ENCODE data around the gene PEX26.
"Not testable (repeated sequence)": the region's sequence is repeated elsewhere in the genome, so short reads cannot be mapped to it uniquely, and the experiment has no call there.

Gene PEX26

DNA sequence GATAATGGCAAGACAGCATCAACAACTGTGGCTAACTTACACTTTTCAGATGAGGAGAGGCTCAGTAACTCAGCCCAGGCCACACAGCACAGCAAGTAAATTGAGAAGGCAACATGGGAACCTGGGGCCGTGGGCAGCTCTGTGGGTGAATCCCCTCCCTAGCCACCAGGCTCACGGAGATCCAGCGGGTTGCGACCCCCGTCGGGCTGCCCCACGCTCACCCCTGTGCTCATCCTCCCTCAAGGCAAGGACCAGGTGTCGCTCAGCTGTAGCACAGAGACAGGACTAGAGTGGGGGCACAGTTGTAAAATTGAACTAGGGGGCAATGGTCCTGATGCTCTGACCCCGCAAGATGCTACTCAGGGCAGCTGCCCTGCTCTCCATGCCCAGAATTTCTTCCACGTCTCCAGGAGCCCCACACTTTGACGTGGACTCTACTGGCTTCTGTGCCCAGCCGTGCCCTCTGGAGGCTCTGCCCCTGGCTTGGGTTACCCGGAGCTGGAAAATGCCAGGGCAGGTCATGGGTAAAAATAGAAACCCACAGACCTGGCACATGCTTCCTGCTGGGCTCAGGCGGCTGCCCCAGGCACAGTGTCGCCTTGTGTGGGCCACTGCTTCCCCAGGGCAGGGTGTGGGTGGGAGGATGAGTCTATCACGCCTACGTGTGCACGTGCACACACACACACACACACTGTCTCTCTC, 41.8 kb downstream of the PEX26 start:
- DNase-seq (ENCODE audit: low read depth): no peak

- no peak for DNase-seq (ENCODE audit: low read depth)
Observed at GRCh38 chr22:18120857-18121256, 43.1 kb downstream of the PEX26 start.

DNA sequence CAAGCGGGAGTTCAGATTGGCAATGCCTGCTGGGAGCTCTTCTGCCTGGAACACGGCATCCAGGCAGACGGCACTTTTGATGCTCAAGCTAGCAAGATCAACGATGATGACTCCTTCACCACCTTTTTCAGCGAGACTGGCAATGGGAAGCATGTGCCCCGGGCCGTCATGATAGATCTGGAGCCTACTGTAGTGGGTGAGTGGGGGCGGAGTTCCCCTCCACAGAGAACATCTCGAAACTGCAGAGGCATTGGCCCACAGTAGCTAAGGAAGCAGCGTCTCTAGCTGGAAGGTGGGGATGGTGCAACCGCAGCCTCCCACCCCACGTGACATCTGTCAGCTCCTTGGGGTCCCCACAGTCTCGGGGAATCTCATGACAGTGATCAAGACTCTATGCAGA, 43.7 kb downstream of the PEX26 start:
- DNase-seq (ENCODE audit: low read depth): no peak

GRCh38 chr22:18121954-18122554, 44.3 kb downstream of the PEX26 start:
- DNase-seq (ENCODE audit: low read depth): no peak

DNA sequence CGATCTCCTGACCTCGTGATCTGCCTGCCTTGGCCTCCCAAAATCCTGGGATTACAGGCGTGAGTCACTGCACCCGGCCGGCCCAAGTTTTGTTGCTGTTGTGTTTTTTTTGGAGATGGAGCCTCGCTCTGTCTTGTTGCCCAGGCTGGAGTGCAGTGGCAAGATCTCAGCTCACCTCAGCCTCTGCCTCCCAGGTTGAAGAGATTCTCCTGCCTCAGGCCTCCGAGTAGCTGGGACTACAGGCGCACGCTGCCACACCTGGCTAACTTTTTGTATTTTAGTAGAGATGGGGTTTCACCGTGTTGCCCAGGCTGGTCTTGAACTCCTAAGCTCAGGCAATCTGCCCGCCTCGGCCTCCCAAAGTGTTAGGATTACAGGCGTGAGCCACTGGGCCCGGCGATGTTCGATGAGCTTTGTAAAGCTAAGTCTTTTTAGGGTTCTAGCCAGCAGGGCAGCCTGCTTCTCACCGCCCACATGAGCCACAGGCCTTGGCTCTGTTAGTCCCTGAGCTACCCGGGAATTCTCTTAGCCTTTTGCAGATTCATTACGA, 45.8 kb downstream of the PEX26 start:
- not testable (repeated sequence) for DNase-seq (ENCODE audit: low read depth)

- DNase-seq (ENCODE audit: low read depth): no peak
Observed at GRCh38 chr22:18126606-18127005, 48.8 kb downstream of the PEX26 start.

GRCh38 chr22:18130018-18130417, 52.2 kb downstream of the PEX26 start:
- no peak for DNase-seq (ENCODE audit: low read depth)

GRCh38 chr22:18130699-18131429, 53.1 kb downstream of the PEX26 start:
- no peak for DNase-seq (ENCODE audit: low read depth)

DNA sequence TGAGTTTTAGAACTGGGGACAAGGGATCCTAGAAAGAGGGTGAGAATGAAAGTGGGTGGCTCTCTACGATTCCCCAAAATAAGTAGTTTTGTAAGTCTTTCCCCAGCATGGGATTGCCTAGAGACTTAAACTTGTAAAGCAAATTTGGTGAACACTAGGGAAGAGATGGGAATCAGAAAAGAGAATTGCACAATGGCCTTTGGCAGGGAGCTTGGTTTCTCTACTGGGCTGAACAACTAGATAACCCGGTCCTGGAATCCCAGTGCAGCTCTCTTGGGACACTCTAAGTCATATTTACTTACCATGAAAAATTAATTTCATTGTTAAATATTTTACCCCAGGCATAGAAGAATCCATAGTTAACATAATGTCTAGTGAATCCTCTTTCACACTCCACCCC, 55.7 kb downstream of the PEX26 start:
- DNase-seq (ENCODE audit: low read depth): no peak

GRCh38 chr22:18136563-18137320, 59.0 kb downstream of the PEX26 start:
- DNase-seq (ENCODE audit: low read depth): no peak

DNA sequence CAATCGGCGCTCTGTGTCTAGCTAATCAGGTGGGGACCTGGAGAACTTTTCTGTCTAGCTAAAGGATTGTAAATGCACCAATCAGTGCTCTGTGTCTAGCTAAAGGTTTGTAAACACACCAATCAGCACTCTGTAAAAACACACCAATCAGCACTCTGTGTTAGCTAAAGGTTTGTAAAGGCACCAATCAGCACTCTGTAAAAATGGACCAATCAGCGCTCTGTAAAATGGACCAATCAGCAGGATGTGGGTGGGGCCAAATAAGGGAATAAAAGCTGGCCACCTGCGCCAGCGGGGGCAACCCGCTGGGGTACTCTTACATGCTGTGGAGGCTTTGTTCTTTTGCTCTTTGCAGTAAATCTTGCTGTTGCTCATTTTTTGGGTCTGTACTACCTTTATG, 63.2 kb downstream of the PEX26 start:
- not testable (repeated sequence) for DNase-seq (ENCODE audit: low read depth)

DNA sequence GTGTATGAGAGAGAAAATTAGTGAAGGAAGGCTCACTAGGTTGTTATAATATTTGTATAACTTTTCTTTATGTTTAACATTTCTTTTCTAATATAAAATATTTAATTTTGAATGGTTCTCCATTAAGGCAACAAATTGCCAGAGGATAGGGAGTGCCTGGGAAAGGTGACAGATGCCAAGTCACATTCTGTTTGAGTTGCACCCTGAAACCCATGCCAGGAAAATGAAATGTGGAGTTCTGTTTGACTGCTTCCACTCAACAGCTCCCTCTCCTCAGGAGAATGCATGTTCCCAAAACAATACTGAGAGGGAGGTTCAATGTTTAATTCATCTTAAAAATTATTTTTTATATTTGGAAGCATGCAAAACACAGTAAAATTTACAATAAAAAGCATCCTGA, 66.3 kb downstream of the PEX26 start:
- DNase-seq (ENCODE audit: low read depth): no peak

- DNase-seq (ENCODE audit: low read depth): no peak
Observed at GRCh38 chr22:18145676-18146388, 68.0 kb downstream of the PEX26 start.

GRCh38 chr22:18146389-18146753, 68.6 kb downstream of the PEX26 start:
- DNase-seq (ENCODE audit: low read depth): no peak

DNA sequence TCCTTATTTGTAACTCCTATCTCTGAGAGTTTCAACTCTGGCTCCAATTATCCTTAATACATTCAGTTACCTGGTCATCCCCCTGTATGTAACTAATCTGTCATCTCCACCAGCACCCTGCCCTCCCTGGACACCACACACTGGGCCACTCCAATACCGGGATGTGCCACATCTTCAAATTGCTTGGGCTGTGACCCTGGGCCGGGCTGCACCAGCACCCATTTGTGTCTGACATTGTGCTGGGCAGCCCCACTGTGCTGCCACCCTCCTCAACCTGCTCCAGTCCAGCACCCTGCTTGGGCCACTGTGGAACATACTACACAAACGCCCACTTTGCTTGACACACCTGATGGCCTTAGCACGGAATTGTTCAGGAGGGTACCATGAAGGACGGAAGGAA, 70.0 kb downstream of the PEX26 start:
- DNase-seq (ENCODE audit: low read depth): no peak

DNA sequence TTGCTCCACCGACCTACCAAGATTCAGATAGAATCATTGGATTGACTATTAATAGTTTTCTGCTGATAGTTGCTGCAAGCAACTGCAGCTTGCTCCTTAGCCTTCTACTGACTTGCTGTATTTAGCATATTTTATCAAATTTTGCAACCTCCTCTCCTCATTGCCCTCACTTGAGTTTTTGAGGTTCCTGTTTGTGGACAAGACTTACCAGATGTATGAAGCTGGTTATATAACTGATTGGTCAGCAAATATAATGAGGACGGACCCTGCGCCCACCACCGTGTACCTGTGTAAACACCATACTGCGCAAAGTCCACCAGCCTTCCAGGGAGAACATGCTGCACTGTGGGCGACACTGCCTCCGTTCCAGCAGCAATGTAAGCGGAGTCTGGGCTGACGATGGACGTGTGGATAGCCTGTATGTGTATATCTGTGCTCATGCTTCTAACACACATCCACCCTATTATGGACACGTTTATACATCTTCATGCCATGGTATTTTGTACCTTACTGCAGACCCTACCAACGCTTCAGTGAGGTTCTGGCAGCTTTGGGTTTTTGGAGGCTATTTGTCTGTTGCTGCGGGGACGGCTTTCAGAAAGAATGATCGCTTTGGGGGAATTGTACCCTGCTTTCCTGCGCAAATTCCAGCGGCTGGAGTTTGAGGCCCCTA, 70.6 kb downstream of the PEX26 start:
- DNase-seq (ENCODE audit: low read depth): no peak

DNA sequence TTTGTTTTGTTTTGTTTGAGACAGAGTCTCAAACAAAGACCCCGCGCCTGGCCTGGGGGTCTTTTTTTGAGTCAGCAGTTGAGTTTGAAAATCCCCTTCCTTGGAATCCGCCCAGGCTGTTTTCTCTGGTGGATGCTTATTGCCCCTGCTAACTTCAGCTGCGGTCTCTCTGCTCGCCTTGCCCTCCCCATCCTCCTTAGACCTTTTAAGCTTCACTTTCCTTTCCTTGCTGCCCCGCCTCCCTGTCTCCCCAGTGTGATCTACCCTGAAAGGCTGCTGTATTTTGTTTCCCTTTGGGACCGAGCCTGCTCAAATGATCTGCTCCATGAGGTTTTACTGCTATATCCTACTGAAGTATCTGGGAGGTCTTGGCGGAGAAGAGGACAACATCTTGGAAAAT, 74.7 kb downstream of the PEX26 start:
- no peak for DNase-seq (ENCODE audit: low read depth)

GRCh38 chr22:18154821-18155390, 77.1 kb downstream of the PEX26 start:
- no peak for DNase-seq (ENCODE audit: low read depth)
